ENCODE results near the gene ZNF391. TPM values are rescaled to one million over a fixed set of nuclear protein-coding genes. Genes with fewer than 3 reads are reported as not detected.

ZNF391 gene
- total RNA-seq, 1 experiment from 2014 or later = 5.4 TPM

DNA sequence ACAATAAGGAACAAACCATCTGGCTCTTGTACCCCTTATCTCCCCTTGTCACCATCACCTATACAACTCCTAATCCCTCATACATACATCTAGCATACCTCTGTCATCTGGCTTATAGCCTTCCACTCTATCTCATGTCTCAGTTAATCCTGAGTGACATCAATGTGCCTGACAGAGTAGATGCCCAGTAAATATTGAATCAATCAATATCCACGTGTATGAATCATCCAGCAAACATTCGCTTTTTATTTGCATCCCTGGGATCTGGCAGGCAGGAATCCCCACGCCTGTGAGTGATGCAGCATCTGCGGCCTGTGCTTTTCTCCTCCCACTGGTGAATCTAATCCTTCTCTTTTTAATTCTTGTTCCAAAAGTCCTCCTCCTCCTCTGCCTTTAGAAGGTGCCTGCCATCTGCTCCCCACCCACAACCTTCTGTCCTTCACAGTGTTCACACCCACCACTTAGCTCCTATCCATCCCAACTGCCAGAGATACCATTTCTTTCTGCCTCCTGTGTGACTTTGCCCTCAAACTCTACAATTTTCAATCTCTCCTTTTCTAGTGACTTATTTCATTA, 37.6 kb downstream of the ZNF391 start:
- Histone ChIP-seq H3T11ph (ENCODE audit: low read length) (no peak overlapping the region), H3K4me2 (ENCODE audit: insufficient read depth, insufficient read length, low read length) (no peak overlapping the region), H3K23ac (ENCODE audit: insufficient read length, low read depth, low read length) (no peak overlapping the region), H2BK15ac (ENCODE audit: low read depth, low read length) (no peak overlapping the region), H3K18ac (ENCODE audit: insufficient read length, low read depth, low read length) (no peak overlapping the region), H3K4me1 (ENCODE audit: insufficient read depth, low read length) (no peaks in the 10 kb centered on the region), H4K8ac (replicated peaks; ENCODE audit: insufficient read length, low read depth, low read length) (no peak overlapping the region), H3K9me3 (ENCODE audit: control insufficient read depth, low read depth, low read length) (no peaks in the 10 kb centered on the region), H3K56ac (ENCODE audit: insufficient read length, low read depth, low read length) (no peak overlapping the region), H4K91ac (ENCODE audit: insufficient read length, low read depth, low read length) (no peak overlapping the region), H2BK12ac (ENCODE audit: insufficient read length, low read depth, low read length) (no peak overlapping the region), H2BK120ac (ENCODE audit: low read depth, low read length, poor library complexity, severe bottlenecking) (no peak overlapping the region), H2BK5ac (ENCODE audit: insufficient read length, low read length) (no peak overlapping the region), H3K79me1 (ENCODE audit: insufficient read depth, low read depth, low read length, poor library complexity, severe bottlenecking) (no peaks in the 10 kb centered on the region), H2AFZ (ENCODE audit: low read length) (no peak overlapping the region), H4K5ac (ENCODE audit: insufficient read length, low read depth, low read length) (no peak overlapping the region), H3K79me2 (ENCODE audit: insufficient read depth, low read length) (no peaks in the 10 kb centered on the region), H3K27me3 (ENCODE audit: insufficient read depth, low read length) (no peaks in the 10 kb centered on the region), H3K4ac (ENCODE audit: low read depth, low read length) (no peak overlapping the region), H3K9ac (ENCODE audit: extremely low read depth, insufficient read length, low read length) (no peak overlapping the region), H4K20me1 (ENCODE audit: control insufficient read depth, insufficient read depth, insufficient read length) (no peaks in the 10 kb centered on the region), H3K14ac (ENCODE audit: insufficient read depth, low read length) (no peak overlapping the region), H3K27ac (ENCODE audit: insufficient read length, low read depth, low read length) (no peak overlapping the region), H3K23me2 (ENCODE audit: insufficient read length, low read depth, low read length, poor library complexity, severe bottlenecking) (no peaks in the 10 kb centered on the region), H2AK5ac (ENCODE audit: insufficient read length, low read length) (no peak overlapping the region), H2BK20ac (ENCODE audit: low read depth, low read length, poor library complexity, severe bottlenecking) (no peak overlapping the region)
- TF ChIP-seq, protein P1, sequence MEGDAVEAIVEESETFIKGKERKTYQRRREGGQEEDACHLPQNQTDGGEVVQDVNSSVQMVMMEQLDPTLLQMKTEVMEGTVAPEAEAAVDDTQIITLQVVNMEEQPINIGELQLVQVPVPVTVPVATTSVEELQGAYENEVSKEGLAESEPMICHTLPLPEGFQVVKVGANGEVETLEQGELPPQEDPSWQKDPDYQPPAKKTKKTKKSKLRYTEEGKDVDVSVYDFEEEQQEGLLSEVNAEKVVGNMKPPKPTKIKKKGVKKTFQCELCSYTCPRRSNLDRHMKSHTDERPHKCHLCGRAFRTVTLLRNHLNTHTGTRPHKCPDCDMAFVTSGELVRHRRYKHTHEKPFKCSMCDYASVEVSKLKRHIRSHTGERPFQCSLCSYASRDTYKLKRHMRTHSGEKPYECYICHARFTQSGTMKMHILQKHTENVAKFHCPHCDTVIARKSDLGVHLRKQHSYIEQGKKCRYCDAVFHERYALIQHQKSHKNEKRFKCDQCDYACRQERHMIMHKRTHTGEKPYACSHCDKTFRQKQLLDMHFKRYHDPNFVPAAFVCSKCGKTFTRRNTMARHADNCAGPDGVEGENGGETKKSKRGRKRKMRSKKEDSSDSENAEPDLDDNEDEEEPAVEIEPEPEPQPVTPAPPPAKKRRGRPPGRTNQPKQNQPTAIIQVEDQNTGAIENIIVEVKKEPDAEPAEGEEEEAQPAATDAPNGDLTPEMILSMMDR (conservative IDR thresholded peaks at IDR 0.05) = no peak
- DNase-seq = no peak
- Mint-ChIP-seq H3K4me3 (no peak overlapping the region), H3K36me3 (ENCODE audit: insufficient read depth in 1 of 3, low read depth in 3 of 3) (peaks cover 0 to 2% (median 0%) of the 10 kb centered on the region in 3 experiments; a peak in 2 of 7 replicates), H3K9me3 (peaks cover 8 to 25% of the 10 kb centered on the region in 2 experiments; a peak in 4 of 5 replicates), H3K27ac (no peak overlapping the region), H3K4me1 (peaks cover 0 to 3% of the 10 kb centered on the region in 2 experiments; a peak in 1 of 4 replicates), H3K27me3 (ENCODE audit: low read depth) (no peaks in the 10 kb centered on the region)
- no CpG with 5 or more reads among the region's 4 CpGs for WGBS (ENCODE audit: extremely low coverage, insufficient read length, low lambda C conversion rate)
